B cell (primary cell): ENCODE measurements around the gene SUN3. TPM values are rescaled to one million over a fixed set of nuclear protein-coding genes. Genes with fewer than 3 reads are reported as not detected.
A peak's percentile ranks its signal among the peaks of the same experiment; 100 is the strongest.
"Not testable (repeated sequence)": the region's sequence is repeated elsewhere in the genome, so short reads cannot be mapped to it uniquely, and the experiment has no call there.

Experiments used
- ATAC-seq: fragments of 200-7000 bp; cut with Tn5 transposase; one replicate; pipeline ENCODE4 v1.10.0; 2021; ENCODE audit warnings: low read depth, mild to moderate bottlenecking, moderate number of reproducible peaks, moderate library complexity
- CTCF ChIA-PET: fragments of 350-600 bp; sonication (Branson Sonifier 250); formaldehyde crosslinking; loops from one replicate; lab custom pipeline; 2021; ENCODE audit warnings: antibody characterized with exemption, inconsistent platforms; lab: Charles Lee
- POLR2A ChIA-PET: fragments of 350-600 bp; sonication (Branson Sonifier 250); formaldehyde crosslinking; loops from one replicate; lab custom pipeline; 2021; ENCODE audit warnings: antibody characterized with exemption; lab: Charles Lee
- DNase-seq: peaks from one replicate; pipeline ENCODE4 v3.0.0; 2013
- H2AFZ ChIP-seq: 2 replicates; pipeline ENCODE4 v1.6.1; 2012; ENCODE audit warnings: mild to moderate bottlenecking, low read depth, low read length; ENCODE audit not compliant: insufficient read depth, poor library complexity, severe bottlenecking
- H3K27ac ChIP-seq, 2 donors: 1 replicate in 1 of 2; 2 replicates in 1 of 2; pipeline ENCODE4 v1.5.1; 2012 to 2013; ENCODE audit warnings: low read length in 2 of 2, mild to moderate bottlenecking in 2 of 2, moderate library complexity in 1 of 2
- H3K27me3 ChIP-seq, 4 experiments: fragments of 200-600 bp in 1 of 4; sonication (generic) in 1 of 4; replicated peaks in 1 of 4; 1 replicate in 2 of 4; 2 replicates in 2 of 4; pipeline versions ENCODE4 v1.6.1 to v1.7.0; 2013 to 2016; ENCODE audit warnings: low read length in 3 of 4, mild to moderate bottlenecking in 2 of 4, mixed read lengths in 1 of 4, moderate library complexity in 1 of 4; ENCODE audit not compliant: insufficient read depth in 4 of 4, control insufficient read depth in 3 of 4; ENCODE audit errors: control extremely low read depth in 1 of 4
- H3K36me3 ChIP-seq, 2 experiments: replicated peaks in 1 of 2; 1 replicate in 1 of 2; 2 replicates in 1 of 2; pipeline versions ENCODE4 v1.6.1 to v1.7.1; 2013; ENCODE audit warnings: low read length in 1 of 2; ENCODE audit not compliant: insufficient read depth in 2 of 2, control insufficient read depth in 1 of 2; ENCODE audit errors: control extremely low read depth in 1 of 2, extremely low read depth in 1 of 2
- H3K4me1 ChIP-seq, 2 donors: fragments of 200-600 bp in 1 of 2; sonication (generic) in 1 of 2; 1 replicate in 1 of 2; 2 replicates in 1 of 2; pipeline versions ENCODE4 v1.5.1 to v1.6.1; 2013 to 2017; ENCODE audit warnings: low read length in 2 of 2; ENCODE audit not compliant: control insufficient read depth in 2 of 2, insufficient read depth in 2 of 2
- H3K4me2 ChIP-seq: replicated peaks from 2 replicates; pipeline ENCODE3; 2012; ENCODE audit warnings: mild to moderate bottlenecking, low read depth, low read length; ENCODE audit not compliant: poor library complexity, severe bottlenecking
- H3K4me3 ChIP-seq, 5 experiments: fragments of 200-600 bp in 1 of 5; sonication (generic) in 1 of 5; 1 replicate in 3 of 5; 2 replicates in 2 of 5; pipeline versions ENCODE4 v1.5.1 to v1.7.0; 2011 to 2016; ENCODE audit warnings: low read length in 4 of 5, mild to moderate bottlenecking in 4 of 5, low read depth in 2 of 5, control low read depth in 1 of 5, moderate library complexity in 1 of 5; ENCODE audit not compliant: insufficient read depth in 1 of 5; ENCODE audit errors: control extremely low read depth in 1 of 5, extremely low read depth in 1 of 5
- H3K79me2 ChIP-seq: fragments of 200-600 bp; sonication (generic); one replicate; pipeline ENCODE4 v1.6.0; 2016; ENCODE audit warnings: low read length; ENCODE audit not compliant: control insufficient read depth, insufficient read depth
- H3K9ac ChIP-seq: fragments of 200-600 bp; sonication (generic); 2 replicates; pipeline ENCODE4 v1.6.1; 2017; ENCODE audit warnings: mild to moderate bottlenecking, low read length, moderate library complexity
- H3K9me3 ChIP-seq, 3 donors: one replicate each; pipeline versions ENCODE4 v1.6.1 to v1.7.1; 2013; ENCODE audit warnings: low read length in 2 of 3; ENCODE audit not compliant: control insufficient read depth in 2 of 3, insufficient read depth in 1 of 3; ENCODE audit errors: control extremely low read depth in 1 of 3
- H4K20me1 ChIP-seq: 2 replicates; pipeline ENCODE4 v1.6.0; 2012; ENCODE audit warnings: mild to moderate bottlenecking, low read length; ENCODE audit not compliant: insufficient read depth, control insufficient read depth, poor library complexity, severe bottlenecking
- H3K27ac Mint-ChIP-seq: one replicate; pipeline ENCODE4 v1.8.0; 2021; ENCODE audit warnings: mixed read lengths
- H3K27me3 Mint-ChIP-seq: one replicate; pipeline ENCODE4 v1.8.0; 2021; ENCODE audit warnings: mixed read lengths
- H3K4me1 Mint-ChIP-seq: one replicate; pipeline ENCODE4 v1.8.0; 2021; ENCODE audit warnings: mixed read lengths
- H3K4me3 Mint-ChIP-seq: one replicate; pipeline ENCODE4 v1.8.0; 2021; ENCODE audit warnings: mixed read lengths
- H3K9me3 Mint-ChIP-seq: one replicate; pipeline ENCODE4 v1.8.0; 2022; ENCODE audit warnings: mixed read lengths; ENCODE audit not compliant: insufficient read depth
- EZH2 ChIP-seq: IDR thresholded peaks from 2 replicates; pipeline ENCODE4 v1.6.1; 2012; ENCODE audit warnings: borderline replicate concordance, low read depth, mild to moderate bottlenecking, moderate library complexity, low read length; ENCODE audit not compliant: insufficient read depth, poor library complexity, severe bottlenecking
- WGBS: methylation state at CpG from one replicate; pipeline ENCODE4 v1.1.5; 2013; ENCODE audit warnings: missing lambda C conversion rate; ENCODE audit not compliant: insufficient coverage; 5-methylcytosine and 5-hydroxymethylcytosine counted together
- intact Hi-C: fragments of 100-400 bp; cut with micrococcal nuclease; formaldehyde crosslinking; loops from one replicate; pipeline ENCODE4 v1.10.0; 2022
- polyA plus RNA-seq: library from polyadenylated mRNA; depleted of rRNA; stranded (reverse); fragments of >200 nt; gene quantifications from 2 replicates; pipeline ENCODE4 v1.2.3, GENCODE V29; 2012
- total RNA-seq, 2 donors: library from RNA; stranded (reverse); fragments of 120-200 nt in 1 of 2; gene quantifications; 1 replicate in 1 of 2; 2 replicates in 1 of 2; pipeline versions ENCODE4 v1.2.3 to v1.2.4, GENCODE V29; 2013 to 2022
- TF ChIP-seq, protein P1 (sequence below): fragments of 200-600 bp; IDR thresholded peaks from one replicate; pipeline ENCODE4 v1.8.0; 2022; ENCODE audit warnings: antibody characterized with exemption, mild to moderate bottlenecking

The SUN3 gene
- total and polyA plus RNA-seq, 2 donors (not counting 1 experiment from before 2014, with no cell fraction given), result not detected

GRCh38 chr7:47982610-47983009, 46.3 kb downstream of the SUN3 start:
- H3K4me1 ChIP-seq, result peaks cover 8 to 13% of the 10 kb centered on the region in 2 donors
- DNase-seq (no peak), ATAC-seq (no peak)
- no peaks in the 10 kb centered on the region for H4K20me1 ChIP-seq
- TF ChIP-seq, protein P1, sequence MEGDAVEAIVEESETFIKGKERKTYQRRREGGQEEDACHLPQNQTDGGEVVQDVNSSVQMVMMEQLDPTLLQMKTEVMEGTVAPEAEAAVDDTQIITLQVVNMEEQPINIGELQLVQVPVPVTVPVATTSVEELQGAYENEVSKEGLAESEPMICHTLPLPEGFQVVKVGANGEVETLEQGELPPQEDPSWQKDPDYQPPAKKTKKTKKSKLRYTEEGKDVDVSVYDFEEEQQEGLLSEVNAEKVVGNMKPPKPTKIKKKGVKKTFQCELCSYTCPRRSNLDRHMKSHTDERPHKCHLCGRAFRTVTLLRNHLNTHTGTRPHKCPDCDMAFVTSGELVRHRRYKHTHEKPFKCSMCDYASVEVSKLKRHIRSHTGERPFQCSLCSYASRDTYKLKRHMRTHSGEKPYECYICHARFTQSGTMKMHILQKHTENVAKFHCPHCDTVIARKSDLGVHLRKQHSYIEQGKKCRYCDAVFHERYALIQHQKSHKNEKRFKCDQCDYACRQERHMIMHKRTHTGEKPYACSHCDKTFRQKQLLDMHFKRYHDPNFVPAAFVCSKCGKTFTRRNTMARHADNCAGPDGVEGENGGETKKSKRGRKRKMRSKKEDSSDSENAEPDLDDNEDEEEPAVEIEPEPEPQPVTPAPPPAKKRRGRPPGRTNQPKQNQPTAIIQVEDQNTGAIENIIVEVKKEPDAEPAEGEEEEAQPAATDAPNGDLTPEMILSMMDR, result no peak
- no peak for TF ChIP-seq EZH2
- no peak overlapping the region for H3K4me3 Mint-ChIP-seq
- POLR2A ChIA-PET, result no interaction called here
- H3K79me2 ChIP-seq, result peaks cover 4% of the 10 kb centered on the region
- intact Hi-C loops, result no loop called here
- no peaks in the 10 kb centered on the region for H3K27me3 Mint-ChIP-seq
- no peak overlapping the region for H3K9ac ChIP-seq
- no peak overlapping the region for H3K27ac Mint-ChIP-seq
- no peak overlapping the region for H3K4me2 ChIP-seq
- peaks cover 0 to 8% of the 10 kb centered on the region in 2 experiments for H3K36me3 ChIP-seq
- H3K27me3 ChIP-seq, result no peaks in the 10 kb centered on the region
- H2AFZ ChIP-seq, result peak overlapping the region; percentile 1
- H3K9me3 ChIP-seq, result peaks cover 0 to 2% (median 0%) of the 10 kb centered on the region in 3 donors
- H3K4me1 Mint-ChIP-seq, result peaks cover 18% of the 10 kb centered on the region
- 43% methylated on average over 1 of the region's 2 CpGs for WGBS
- H3K9me3 Mint-ChIP-seq, result no peaks in the 10 kb centered on the region
- H3K4me3 ChIP-seq, result no peak overlapping the region
- no peak overlapping the region for H3K27ac ChIP-seq
- CTCF ChIA-PET, result interaction anchor here (1.0 to 2.4 kb wide), 5 partner anchors 9 to 716 kb away, joined by 3 to 15 read pairs (median 3); no protein-coding TSS in a partner anchor

GRCh38 chr7:47980648-47981047, 48.3 kb downstream of the SUN3 start:
- CTCF ChIA-PET, result interaction anchor here (1.5 kb wide), 2 partner anchors 10 to 11 kb away, joined by 3 to 6 read pairs; no protein-coding TSS in a partner anchor
- H3K9ac ChIP-seq, intact Hi-C loops, H4K20me1 ChIP-seq, H3K4me2 ChIP-seq, H3K9me3 ChIP-seq, H3K27ac ChIP-seq, H3K27ac Mint-ChIP-seq, H3K27me3 Mint-ChIP-seq, ATAC-seq, POLR2A ChIA-PET, H3K9me3 Mint-ChIP-seq, H3K4me3 ChIP-seq, H3K27me3 ChIP-seq, H3K79me2 ChIP-seq, DNase-seq, H2AFZ ChIP-seq, H3K4me3 Mint-ChIP-seq: not testable (repeated sequence)
- no CpG with 5 or more reads among the region's 5 CpGs for WGBS
- Histone ChIP-seq H3K4me1 (peaks cover 8 to 13% of the 10 kb centered on the region in 2 donors), H3K36me3 (peaks cover 0 to 26% of the 10 kb centered on the region in 2 experiments)
- H3K4me1 Mint-ChIP-seq, result peaks cover 21% of the 10 kb centered on the region
